Activated CD8-positive, alpha-beta T cell treated with anti-CD3 and anti-CD28 coated beads, Interleukin-2, amount 10 ng/mL, durations not matched to agents 7 days and 5 days (primary cell): ENCODE measurements around the gene IDUA. TPM values are rescaled to one million over a fixed set of nuclear protein-coding genes. Genes with fewer than 3 reads are reported as not detected.

Experiments
- ATAC-seq: fragments of 150-1000 bp; cut with Tn5 transposase; one replicate; pipeline ENCODE4 v1.10.0; 2021; ENCODE audit warnings: moderate library complexity
- CTCF ChIA-PET: fragments of 350-600 bp; sonication (Branson Sonifier 250); formaldehyde crosslinking; loops from one replicate; lab custom pipeline; 2021; ENCODE audit warnings: antibody characterized with exemption; lab: Charles Lee
- POLR2A ChIA-PET: fragments of 350-600 bp; sonication (Branson Sonifier 250); formaldehyde crosslinking; loops from one replicate; lab custom pipeline; 2021; ENCODE audit warnings: antibody characterized with exemption; lab: Charles Lee
- DNase-seq: peaks from one replicate; pipeline ENCODE4 v3.0.0-alpha.2; 2020
- H3K27ac Mint-ChIP-seq: one replicate; pipeline ENCODE4 v1.8.0; 2021; ENCODE audit warnings: mild to moderate bottlenecking, mixed read lengths
- H3K27me3 Mint-ChIP-seq: one replicate; pipeline ENCODE4 v1.8.0; 2021; ENCODE audit warnings: low read depth, mixed read lengths
- H3K36me3 Mint-ChIP-seq: one replicate; pipeline ENCODE4 v1.8.0; 2021; ENCODE audit warnings: low read depth, mixed read lengths
- H3K4me1 Mint-ChIP-seq: one replicate; pipeline ENCODE4 v1.8.0; 2021; ENCODE audit warnings: low read depth, mixed read lengths
- H3K4me3 Mint-ChIP-seq: one replicate; pipeline ENCODE4 v1.8.0; 2021; ENCODE audit warnings: mild to moderate bottlenecking, mixed read lengths
- H3K9me3 Mint-ChIP-seq: one replicate; pipeline ENCODE4 v1.8.0; 2022; ENCODE audit warnings: mixed read lengths; ENCODE audit not compliant: insufficient read depth
- total RNA-seq, 2 experiments: library from RNA; stranded (reverse); gene quantifications; one replicate each; pipeline ENCODE4 v1.2.3, GENCODE V29; 2021

IDUA gene
- total RNA-seq, 2 experiments from 2014 or later: 19.0 to 20.9 TPM

DNA sequence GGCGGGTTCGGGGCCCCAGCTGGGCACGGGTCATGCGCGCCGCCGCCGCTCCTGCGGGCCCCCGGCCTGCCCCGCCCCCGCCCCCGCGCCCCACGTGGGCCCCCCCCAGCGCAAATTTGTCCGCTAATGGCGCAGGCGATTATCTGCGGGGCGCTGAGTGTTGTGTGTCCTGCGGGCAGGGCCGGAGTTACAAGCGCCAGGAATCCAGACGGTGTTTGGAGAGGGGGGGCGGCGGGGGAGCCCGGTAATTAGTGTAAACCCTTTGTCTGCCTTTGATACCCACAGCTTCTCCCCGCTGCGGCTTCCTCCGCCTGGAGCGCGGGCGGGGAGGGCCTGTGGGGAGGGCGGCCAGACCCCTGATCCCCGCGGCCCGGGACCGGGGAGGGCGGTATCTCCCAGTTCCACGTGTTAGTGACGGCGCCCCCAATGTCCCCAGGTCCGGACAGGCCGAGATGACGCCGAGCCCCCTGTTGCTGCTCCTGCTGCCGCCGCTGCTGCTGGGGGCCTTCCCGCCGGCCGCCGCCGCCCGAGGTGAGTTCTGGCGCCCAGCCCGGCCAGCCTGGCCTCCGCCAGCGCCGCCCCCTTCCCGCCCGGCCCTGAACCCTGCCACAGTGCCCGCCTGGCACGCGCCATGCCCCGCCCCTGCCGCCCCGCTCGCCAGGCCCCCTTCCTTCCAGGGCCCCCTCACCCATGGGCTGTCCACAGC is 25.3 kb downstream of the IDUA start:
- Mint-ChIP-seq H3K4me3 (peak overlapping the region; percentile 52), H3K36me3 (no peaks in the 10 kb centered on the region), H3K9me3 (no peaks in the 10 kb centered on the region), H3K4me1 (peaks cover 21% of the 10 kb centered on the region), H3K27ac (no peak overlapping the region), H3K27me3 (peaks cover 19% of the 10 kb centered on the region)
- CTCF ChIA-PET: no interaction called here
- no peak for ATAC-seq
- POLR2A ChIA-PET: no interaction called here
- peak; percentile 41 for DNase-seq

DNA sequence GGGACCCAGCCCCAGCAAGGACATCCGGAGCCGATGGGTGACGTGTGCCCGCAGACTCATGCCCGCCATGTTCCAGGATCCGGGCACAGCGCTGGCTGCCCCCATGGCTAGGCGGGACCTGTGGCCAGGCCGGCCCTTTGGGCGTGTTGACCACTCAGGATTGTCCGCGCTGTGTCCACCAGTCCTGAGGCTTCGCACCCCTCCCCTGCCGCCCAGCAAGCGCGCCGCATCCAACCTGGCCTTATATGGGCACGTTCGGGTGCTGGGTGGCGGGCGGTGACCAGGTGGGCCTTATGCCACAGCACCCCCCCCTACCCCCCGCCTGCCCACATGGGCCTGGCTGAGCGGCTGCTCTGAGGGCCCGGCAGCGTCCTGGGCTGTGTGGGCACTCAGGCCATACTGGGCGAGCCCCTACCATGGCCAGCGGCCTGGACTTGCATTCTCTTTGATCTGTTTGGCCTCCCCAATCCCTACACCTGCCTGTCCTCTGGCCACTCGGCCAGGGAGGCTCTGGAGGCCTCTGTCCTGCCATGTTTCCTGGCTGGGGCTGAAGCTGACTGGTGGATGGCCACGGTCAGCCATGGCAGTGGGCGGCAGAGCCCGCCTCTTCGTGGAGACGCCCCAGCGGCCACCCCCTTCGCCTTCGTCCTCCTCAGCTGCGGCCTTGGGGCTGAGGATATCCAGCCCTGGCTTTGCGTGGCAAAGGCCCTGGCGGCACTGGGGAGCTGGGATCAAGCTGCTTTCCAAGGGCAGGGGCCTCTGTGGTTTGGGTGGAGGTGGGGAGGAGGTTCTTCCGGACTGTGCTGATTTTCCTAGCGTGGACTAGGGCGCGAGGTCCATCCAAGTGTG is 26.6 kb downstream of the IDUA start:
- Mint-ChIP-seq H3K27me3 (peaks cover 8% of the 10 kb centered on the region), H3K4me1 (peaks cover 21% of the 10 kb centered on the region), H3K27ac (no peak overlapping the region), H3K4me3 (no peak overlapping the region), H3K36me3 (no peaks in the 10 kb centered on the region), H3K9me3 (no peaks in the 10 kb centered on the region)
- POLR2A ChIA-PET: interaction anchor here (0.6 kb wide), 1 partner anchor 540 kb away, joined by 3 read pairs; no protein-coding TSS in a partner anchor
- DNase-seq: no peak
- no peak for ATAC-seq
- CTCF ChIA-PET: no interaction called here

DNA sequence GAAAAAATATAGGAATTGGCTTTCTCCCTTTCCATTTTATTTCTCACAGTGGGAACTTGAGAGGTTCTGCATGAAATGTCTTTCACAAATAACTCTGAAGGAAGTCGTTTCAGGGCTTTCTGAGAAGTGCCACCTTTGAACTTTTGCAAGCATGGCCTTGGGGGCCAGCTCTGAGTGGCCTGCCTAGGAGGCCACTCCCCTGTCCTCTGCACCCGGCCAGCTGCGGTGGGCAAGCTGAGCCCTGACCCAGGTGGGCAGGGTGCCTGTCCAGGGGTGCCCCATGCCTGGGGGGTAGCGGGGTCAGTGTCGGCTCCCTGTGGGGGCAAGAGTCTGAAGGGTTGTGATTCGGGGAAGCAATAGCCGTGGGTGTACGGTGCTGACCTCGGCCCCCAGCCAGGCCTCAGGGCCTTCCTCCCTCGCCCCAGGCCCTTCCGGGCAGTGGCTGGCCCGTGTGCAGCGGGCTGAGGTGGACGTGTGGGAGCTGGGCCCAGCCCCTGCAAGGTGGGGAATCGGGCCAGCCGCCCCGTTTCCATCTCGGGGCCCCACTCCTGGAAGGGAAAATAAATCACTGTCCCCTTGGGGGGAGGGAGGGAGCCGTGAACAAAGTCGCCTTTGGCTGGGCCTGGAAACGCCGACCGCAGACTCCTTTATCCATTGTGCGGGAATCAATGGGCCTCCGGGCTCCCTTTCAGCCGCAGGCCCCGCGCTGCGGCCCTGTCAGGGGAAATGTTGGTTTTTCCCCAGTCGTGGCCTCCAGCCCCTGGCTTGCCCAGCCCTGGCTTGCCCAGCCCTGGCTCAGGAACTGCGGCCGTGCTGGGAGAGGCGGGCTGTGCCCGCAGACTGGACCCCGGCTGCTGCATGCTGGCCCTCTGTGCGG is 27.7 kb downstream of the IDUA start:
- ATAC-seq (no peak), DNase-seq (no peak)
- ChIA-PET POLR2A (no interaction called here), CTCF (no interaction called here)
- H3K27ac Mint-ChIP-seq: no peak overlapping the region
- peaks cover 13% of the 10 kb centered on the region for H3K4me1 Mint-ChIP-seq
- H3K9me3 Mint-ChIP-seq: no peaks in the 10 kb centered on the region
- no peak overlapping the region for H3K4me3 Mint-ChIP-seq
- no peaks in the 10 kb centered on the region for H3K27me3 Mint-ChIP-seq
- H3K36me3 Mint-ChIP-seq: no peaks in the 10 kb centered on the region

DNA sequence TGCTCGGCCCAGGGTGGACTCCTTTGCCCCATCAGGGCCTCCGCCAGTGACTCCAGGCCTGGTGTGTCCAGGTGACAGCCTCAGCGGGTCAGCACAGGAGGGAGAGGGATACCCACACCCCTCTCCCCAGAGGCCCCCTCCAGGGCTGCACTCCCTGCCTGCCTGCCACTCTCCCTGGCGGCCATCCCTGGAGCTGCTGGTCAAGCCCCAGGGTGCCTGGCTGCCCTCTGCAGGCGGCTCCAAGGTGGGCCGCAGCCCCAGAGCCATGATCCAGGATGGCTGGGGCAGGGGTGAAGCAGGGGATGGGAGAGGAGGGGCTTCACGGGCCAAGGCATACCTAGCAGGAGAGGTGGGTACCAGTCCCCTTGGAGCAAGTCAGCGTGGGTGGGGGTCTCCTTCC is 28.3 kb downstream of the IDUA start:
- ATAC-seq: no peak
- Mint-ChIP-seq H3K27ac (no peak overlapping the region), H3K4me3 (no peak overlapping the region), H3K9me3 (no peaks in the 10 kb centered on the region), H3K27me3 (no peaks in the 10 kb centered on the region), H3K4me1 (peaks cover 13% of the 10 kb centered on the region), H3K36me3 (no peaks in the 10 kb centered on the region)
- no peak for DNase-seq
- ChIA-PET POLR2A (no interaction called here), CTCF (no interaction called here)

DNA sequence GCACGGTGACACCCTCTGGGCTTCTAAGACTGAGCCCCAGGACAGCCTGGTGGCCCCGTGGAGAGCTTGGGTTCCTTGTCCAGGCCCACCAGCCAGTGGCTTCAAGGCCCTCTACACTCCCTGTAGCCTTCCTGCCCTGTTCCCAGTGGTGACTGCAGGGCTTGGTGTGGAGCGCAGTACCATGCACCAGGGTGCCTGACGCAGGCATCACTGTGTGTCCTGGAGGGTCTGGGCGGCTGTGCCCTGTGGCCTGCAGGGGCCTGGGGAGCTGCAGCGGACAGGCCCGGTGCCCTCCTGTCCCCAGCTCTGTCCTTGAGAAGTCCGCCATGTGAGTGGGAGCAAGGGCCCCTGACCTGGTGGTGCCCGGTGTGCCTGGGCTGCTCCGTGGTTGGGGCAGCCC is 28.9 kb downstream of the IDUA start:
- Mint-ChIP-seq H3K4me1 (peaks cover 8% of the 10 kb centered on the region), H3K4me3 (no peak overlapping the region), H3K27me3 (no peaks in the 10 kb centered on the region), H3K36me3 (no peaks in the 10 kb centered on the region), H3K9me3 (no peaks in the 10 kb centered on the region), H3K27ac (no peak overlapping the region)
- CTCF ChIA-PET: no interaction called here
- DNase-seq (no peak), ATAC-seq (no peak)
- POLR2A ChIA-PET: no interaction called here

DNA sequence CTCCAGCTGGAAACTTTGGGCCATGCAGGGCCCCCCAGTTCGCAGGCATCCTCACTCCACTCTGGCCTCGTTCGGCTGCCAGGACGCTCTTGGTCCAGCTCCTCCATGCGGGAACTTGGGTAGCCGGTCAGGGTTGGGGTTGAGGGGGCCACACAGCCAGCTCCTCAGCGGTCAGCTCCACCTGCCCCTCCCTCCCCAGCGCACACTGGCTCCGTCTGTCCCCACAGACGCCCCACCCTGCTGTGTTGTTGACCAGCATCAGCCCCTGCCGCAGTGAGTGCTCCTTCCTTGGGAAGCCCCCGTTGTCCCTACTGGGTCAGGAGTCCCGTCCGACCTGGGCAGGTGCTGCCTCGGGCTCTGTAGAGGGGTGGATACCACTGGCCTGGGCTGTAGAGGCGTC is 30.4 kb downstream of the IDUA start:
- peaks cover 8% of the 10 kb centered on the region for H3K4me1 Mint-ChIP-seq
- no peaks in the 10 kb centered on the region for H3K36me3 Mint-ChIP-seq
- H3K4me3 Mint-ChIP-seq: no peak overlapping the region
- ChIA-PET POLR2A (no interaction called here), CTCF (no interaction called here)
- no peak for DNase-seq
- H3K9me3 Mint-ChIP-seq: no peaks in the 10 kb centered on the region
- no peaks in the 10 kb centered on the region for H3K27me3 Mint-ChIP-seq
- H3K27ac Mint-ChIP-seq: no peak overlapping the region
- no peak for ATAC-seq

DNA sequence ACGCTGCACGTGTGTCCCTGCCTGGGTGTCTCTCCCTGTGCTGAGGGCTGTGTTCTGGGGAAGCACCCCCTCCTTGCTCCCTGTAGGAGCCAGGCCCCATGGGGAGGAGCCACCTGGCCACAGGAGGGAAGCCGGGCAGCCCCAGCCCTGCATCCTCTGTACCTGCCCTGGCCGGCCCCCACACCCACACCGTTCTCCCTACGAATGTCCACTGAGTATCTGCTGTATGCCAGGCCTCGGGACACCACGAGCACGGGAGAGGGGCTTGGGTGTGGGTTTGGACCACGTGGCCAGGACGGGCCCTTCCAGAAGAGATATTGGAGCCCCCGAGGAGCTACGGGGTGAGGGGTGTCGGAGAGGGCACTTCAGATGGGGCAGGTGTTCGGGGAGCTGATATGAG is 30.9 kb downstream of the IDUA start:
- Mint-ChIP-seq H3K36me3 (no peaks in the 10 kb centered on the region), H3K27ac (no peak overlapping the region), H3K4me1 (peaks cover 8% of the 10 kb centered on the region), H3K27me3 (no peaks in the 10 kb centered on the region), H3K4me3 (no peak overlapping the region), H3K9me3 (no peaks in the 10 kb centered on the region)
- POLR2A ChIA-PET: no interaction called here
- no peak for ATAC-seq
- DNase-seq: no peak
- CTCF ChIA-PET: no interaction called here

DNA sequence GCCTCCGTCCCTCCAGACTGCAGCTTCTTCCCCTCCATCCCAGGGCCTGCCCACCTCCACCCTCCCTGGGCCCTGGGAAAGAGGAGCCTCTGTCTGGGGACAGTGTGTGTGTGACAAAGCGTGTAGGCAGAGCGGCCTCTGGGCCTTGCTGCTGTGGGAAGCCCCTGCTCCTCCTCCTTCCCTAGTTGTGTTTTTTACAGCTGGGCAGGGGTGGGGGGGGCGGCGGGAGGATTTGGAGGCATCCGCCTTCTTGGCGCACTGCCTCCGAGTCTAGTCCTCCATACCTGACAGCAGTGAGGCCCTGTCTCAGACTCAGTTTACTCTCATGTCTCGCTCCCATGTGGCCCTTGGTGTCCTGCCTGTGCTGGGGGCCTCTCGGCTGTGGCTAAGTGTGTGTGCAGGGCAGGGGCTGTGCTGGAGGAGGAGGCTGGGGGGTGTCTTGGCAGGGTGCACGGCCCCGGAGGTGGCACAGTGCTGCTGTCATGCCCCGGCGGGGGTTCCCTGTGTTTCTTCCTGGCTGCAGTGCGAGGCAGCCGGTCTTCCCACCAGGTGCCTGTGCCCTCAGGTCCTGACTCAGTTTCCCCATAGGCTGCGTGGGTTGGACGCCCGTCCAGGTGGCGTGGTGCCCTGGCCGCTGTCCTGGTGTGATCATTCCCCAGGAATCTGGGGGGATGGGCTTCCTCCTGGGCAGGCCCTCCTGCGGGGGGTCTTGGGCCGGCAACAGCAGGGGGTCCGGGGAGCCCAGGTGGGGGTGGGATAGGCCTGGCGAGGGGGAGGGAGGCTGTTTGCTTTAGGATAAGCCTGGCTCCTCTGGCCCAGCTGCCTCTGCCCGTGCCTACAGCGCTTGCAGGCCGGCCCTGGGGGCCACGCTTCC is 31.5 kb downstream of the IDUA start:
- no peaks in the 10 kb centered on the region for H3K36me3 Mint-ChIP-seq
- H3K27me3 Mint-ChIP-seq: no peaks in the 10 kb centered on the region
- ATAC-seq (no peak), DNase-seq (no peak)
- CTCF ChIA-PET: no interaction called here
- H3K27ac Mint-ChIP-seq: no peak overlapping the region
- no peaks in the 10 kb centered on the region for H3K9me3 Mint-ChIP-seq
- H3K4me1 Mint-ChIP-seq: peaks cover 8% of the 10 kb centered on the region
- no peak overlapping the region for H3K4me3 Mint-ChIP-seq
- POLR2A ChIA-PET: no interaction called here

DNA sequence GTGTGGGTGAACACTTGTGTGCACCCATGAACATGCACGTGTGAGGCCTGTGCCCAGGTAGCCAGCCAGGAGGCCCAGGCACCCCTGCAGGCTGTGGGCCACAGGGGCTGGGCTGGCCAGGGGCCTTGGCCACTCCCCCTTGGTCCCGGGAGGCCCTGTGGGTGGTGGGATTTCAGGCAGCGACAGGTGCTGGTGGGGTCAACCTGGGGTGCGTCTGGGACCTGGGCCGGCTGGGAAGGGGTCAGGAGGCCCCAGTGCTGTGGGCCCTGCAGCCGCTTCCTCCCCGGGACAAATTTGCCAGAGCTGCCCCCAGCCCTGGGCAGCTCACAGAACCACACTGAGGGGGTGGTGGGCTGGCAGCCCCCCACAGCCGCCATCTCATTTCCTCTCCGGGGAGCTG is 32.5 kb downstream of the IDUA start:
- Mint-ChIP-seq H3K9me3 (no peaks in the 10 kb centered on the region), H3K27me3 (no peaks in the 10 kb centered on the region), H3K4me1 (no peaks in the 10 kb centered on the region), H3K27ac (no peak overlapping the region), H3K36me3 (no peaks in the 10 kb centered on the region), H3K4me3 (no peak overlapping the region)
- ChIA-PET CTCF (no interaction called here), POLR2A (no interaction called here)
- DNase-seq (no peak), ATAC-seq (no peak)

DNA sequence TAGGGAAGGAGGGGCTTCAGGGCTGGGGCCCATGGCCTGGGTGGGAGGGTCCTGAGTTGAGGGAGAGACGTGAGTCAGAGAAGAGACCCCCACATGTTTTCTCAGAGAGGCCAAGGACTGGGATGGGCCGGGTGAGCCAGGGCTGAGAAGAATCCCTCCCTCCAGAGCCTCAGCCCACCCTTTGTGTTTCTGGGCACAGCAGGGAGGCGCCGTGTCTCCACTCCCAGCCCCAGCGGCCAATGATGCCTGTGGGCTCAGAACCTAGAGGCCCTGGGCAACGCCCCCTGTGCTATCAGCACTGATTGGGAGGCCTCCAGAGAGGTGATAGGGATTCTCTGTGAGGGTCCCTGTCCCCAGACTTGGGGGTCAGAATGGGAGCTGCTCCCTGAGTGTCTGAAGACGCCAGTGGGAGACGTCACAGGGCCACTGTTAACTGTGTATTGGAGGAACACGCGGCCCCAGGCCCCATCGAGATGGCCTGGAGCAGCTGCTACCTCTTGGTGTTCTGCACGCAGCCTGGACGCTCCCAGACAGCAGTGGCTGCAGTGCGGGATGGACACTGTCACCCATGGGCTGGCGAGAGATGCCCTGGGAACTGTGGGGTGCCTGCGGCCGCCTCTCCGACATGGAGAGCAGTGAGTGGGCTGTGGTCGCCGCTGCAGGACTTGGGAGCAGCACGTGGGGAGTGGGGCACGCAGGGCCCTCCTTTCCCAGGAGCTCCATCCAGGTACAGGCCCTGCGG is 33.1 kb downstream of the IDUA start:
- no peak for DNase-seq
- peak; percentile 15 for ATAC-seq
- POLR2A ChIA-PET: no interaction called here

More for the DNA sequence above, 33.1 kb downstream of the IDUA start:
- CTCF ChIA-PET: no interaction called here
- Mint-ChIP-seq H3K36me3 (no peaks in the 10 kb centered on the region), H3K27ac (no peak overlapping the region), H3K9me3 (no peaks in the 10 kb centered on the region), H3K4me3 (no peak overlapping the region), H3K27me3 (no peaks in the 10 kb centered on the region), H3K4me1 (no peaks in the 10 kb centered on the region)
